CD4-positive, alpha-beta T cell treated with Interleukin-2 at 100 ng/mL for 4 hours (primary cell): ENCODE measurements around the gene MYH11.
"Not testable (repeated sequence)": the region's sequence is repeated elsewhere in the genome, so short reads cannot be mapped to it uniquely, and the experiment has no call there.

ENCODE experiments used
- DNase-seq: peaks from one replicate; pipeline ENCODE4 v3.0.0-alpha.2; 2020; ENCODE audit warnings: low spot score

Gene MYH11

GRCh38 chr16:15749985-15750384, 106.8 kb downstream of the MYH11 start:
- no peak for DNase-seq

GRCh38 chr16:15749371-15749770, 107.5 kb downstream of the MYH11 start:
- DNase-seq: no peak

GRCh38 chr16:15748654-15749053, 108.2 kb downstream of the MYH11 start:
- DNase-seq: no peak

GRCh38 chr16:15747937-15748336, 108.9 kb downstream of the MYH11 start:
- DNase-seq: no peak

GRCh38 chr16:15746332-15746731, 110.5 kb downstream of the MYH11 start:
- DNase-seq: no peak

GRCh38 chr16:15743657-15744056, 113.2 kb downstream of the MYH11 start:
- no peak for DNase-seq

- no peak for DNase-seq
These were observed 114.1 kb downstream of the MYH11 start for GRCh38 chr16:15742716-15743115.

- DNase-seq: no peak
These were observed 115.5 kb downstream of the MYH11 start for GRCh38 chr16:15741207-15741871.

- no peak for DNase-seq
These were observed 116.9 kb downstream of the MYH11 start for GRCh38 chr16:15739950-15740349.

GRCh38 chr16:15739464-15739863, 117.4 kb downstream of the MYH11 start:
- DNase-seq: no peak

GRCh38 chr16:15737140-15737644, 119.6 kb downstream of the MYH11 start:
- DNase-seq: no peak

- DNase-seq: no peak
These were observed 120.3 kb downstream of the MYH11 start for GRCh38 chr16:15736529-15736928.

- no peak for DNase-seq
These were observed 121.2 kb downstream of the MYH11 start for GRCh38 chr16:15735610-15736009.

GRCh38 chr16:15732416-15732815, 124.4 kb downstream of the MYH11 start:
- DNase-seq: no peak

- DNase-seq: no peak
These were observed 127.7 kb downstream of the MYH11 start for GRCh38 chr16:15729152-15729551.

GRCh38 chr16:15727697-15728096, 129.1 kb downstream of the MYH11 start:
- not testable (repeated sequence) for DNase-seq

GRCh38 chr16:15726715-15727114, 130.1 kb downstream of the MYH11 start:
- DNase-seq: no peak

GRCh38 chr16:15725641-15726240, 131.1 kb downstream of the MYH11 start:
- DNase-seq: no peak

- no peak for DNase-seq
These were observed 133.0 kb downstream of the MYH11 start for GRCh38 chr16:15723808-15724207.

GRCh38 chr16:15721018-15721417, 135.8 kb downstream of the MYH11 start:
- DNase-seq: no peak

GRCh38 chr16:15716694-15717447, 140.0 kb downstream of the MYH11 start:
- DNase-seq: no peak

GRCh38 chr16:15715221-15715620, 141.6 kb downstream of the MYH11 start:
- DNase-seq: no peak
